ENCODE data around the gene CDC42SE1. TPM values are rescaled to one million over a fixed set of nuclear protein-coding genes. Genes with fewer than 3 reads are reported as not detected.
A peak's percentile ranks its signal among the peaks of the same experiment; 100 is the strongest.

Gene CDC42SE1
- total and polyA plus RNA-seq, 9 of the 15 experiments (the other 6 are each of a cell fraction or from before 2014, with no cell fraction given): 78.1 to 189 (median 114) TPM

DNA sequence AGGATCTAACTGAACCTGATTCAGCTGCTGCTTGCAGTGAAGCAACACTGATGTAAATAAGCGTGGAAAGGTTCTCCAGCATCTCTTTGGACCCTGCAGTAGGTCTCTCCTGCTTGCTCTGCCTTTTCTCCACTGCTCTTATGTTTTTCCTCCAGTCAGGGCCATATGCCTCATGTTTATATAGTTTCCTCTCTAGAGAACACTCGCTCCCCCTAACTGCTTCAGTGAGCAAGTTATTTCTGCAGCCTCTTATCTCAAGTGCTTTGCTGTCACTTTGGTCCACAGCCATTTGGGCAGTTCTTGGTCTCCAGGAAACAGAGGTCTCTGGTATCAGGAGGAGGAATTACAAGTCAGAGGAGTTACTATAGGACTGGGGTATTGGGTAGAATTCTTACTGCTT lies 45.9 kb downstream of the CDC42SE1 start (continued):
- TF ChIP-seq MNT (conservative IDR thresholded peaks at IDR 0.05) (peak; percentile 44 to 71; a peak in 3 of 4 replicates), CREM (IDR thresholded peaks at IDR 0.05; ENCODE audit: low read depth) (peak; percentile 37; the same call in 1 of the 2 replicates), BCLAF1 (IDR thresholded peaks at IDR 0.05; ENCODE audit: borderline replicate concordance in 1 of 2, control insufficient read depth in 1 of 2, low read depth in 2 of 2, low read length in 1 of 2) (no peak), MYC (IDR thresholded peaks at IDR 0.05; ENCODE audit: low read depth, low read length) (peak; percentile 61; the same call in 1 of the 2 replicates), MYC (CRISPR knock-in tag; IDR thresholded peaks at IDR 0.05; ENCODE audit: borderline replicate concordance, low read depth) (no peak), ZNF311 (CRISPR knock-in tag; IDR thresholded peaks at IDR 0.05) (no peak), ZNF263 (CRISPR knock-in tag; IDR thresholded peaks at IDR 0.05; ENCODE audit: borderline replicate concordance) (no peak), ZNF133 (CRISPR knock-in tag; IDR thresholded peaks at IDR 0.05) (no peak), CBX2 (IDR thresholded peaks at IDR 0.05; ENCODE audit: insufficient read depth, low read length, poor library complexity, severe bottlenecking) (no peak), SREBF2 (CRISPR knock-in tag; IDR thresholded peaks at IDR 0.05) (no peak), RAD21 (CRISPR knock-in tag; conservative IDR thresholded peaks at IDR 0.05 in 1 of 2, IDR thresholded peaks at IDR 0.05 in 1 of 2) (peak; percentile 20 to 52; a peak in 2 of 4 replicates), ARID2 (IDR thresholded peaks at IDR 0.05) (no peak)

All from K562 (cell line).